KMS-11 (cell line): Measurements from ENCODE around the gene LSMEM2.
A peak's percentile ranks its signal among the peaks of the same experiment; 100 is the strongest.

Experiments
- H2AFZ ChIP-seq: fragments of 200-600 bp; sonication (generic); 2 replicates; pipeline ENCODE4 v1.6.1; 2016; ENCODE audit warnings: antibody characterized with exemption, mixed run types, low read depth
- H3K27ac ChIP-seq: fragments of 200-600 bp; sonication (generic); 2 replicates; pipeline ENCODE4 v1.6.1; 2016; ENCODE audit warnings: mild to moderate bottlenecking, mixed run types
- H3K27me3 ChIP-seq: fragments of 200-600 bp; sonication (generic); 2 replicates; pipeline ENCODE4 v1.6.1; 2017; ENCODE audit warnings: mild to moderate bottlenecking, low read depth, mixed run types, moderate library complexity; ENCODE audit not compliant: insufficient read depth
- H3K36me3 ChIP-seq: fragments of 200-600 bp; sonication (generic); 2 replicates; pipeline ENCODE4 v1.6.1; 2017; ENCODE audit warnings: mild to moderate bottlenecking, mixed run types; ENCODE audit not compliant: insufficient read depth
- H3K4me1 ChIP-seq: fragments of 200-600 bp; sonication (generic); 2 replicates; pipeline ENCODE4 v1.6.1; 2016; ENCODE audit warnings: mild to moderate bottlenecking, low read depth, mixed run types; ENCODE audit not compliant: poor library complexity, severe bottlenecking
- H3K4me2 ChIP-seq: fragments of 200-600 bp; sonication (generic); 2 replicates; pipeline ENCODE4 v1.7.0; 2016; ENCODE audit warnings: mild to moderate bottlenecking, mixed run types
- H3K4me3 ChIP-seq: fragments of 200-600 bp; sonication (generic); IDR thresholded peaks from 2 replicates; pipeline ENCODE4 v1.6.1; 2017; ENCODE audit warnings: low read depth, low read length, mixed read lengths; ENCODE audit not compliant: insufficient read depth
- H3K79me2 ChIP-seq: fragments of 200-600 bp; sonication (generic); 2 replicates; pipeline ENCODE4 v1.6.1; 2016; ENCODE audit warnings: low read depth, mixed run types; ENCODE audit not compliant: insufficient read depth
- H3K9ac ChIP-seq: fragments of 200-600 bp; sonication (generic); 2 replicates; pipeline ENCODE4 v1.6.1; 2016; ENCODE audit warnings: mild to moderate bottlenecking, mixed run types
- H4K20me1 ChIP-seq: fragments of 200-600 bp; sonication (generic); 2 replicates; pipeline ENCODE4 v1.6.1; 2016; ENCODE audit warnings: mild to moderate bottlenecking, mixed run types; ENCODE audit not compliant: insufficient read depth
- TF ChIP-seq, protein P1 (sequence below): fragments of 200-600 bp; sonication (generic); conservative IDR thresholded peaks from 2 replicates; pipeline ENCODE4 v1.6.1; 2017; ENCODE audit warnings: low read depth, mild to moderate bottlenecking, antibody characterized with exemption, low read length, moderate library complexity, mixed read lengths

The LSMEM2 gene

DNA sequence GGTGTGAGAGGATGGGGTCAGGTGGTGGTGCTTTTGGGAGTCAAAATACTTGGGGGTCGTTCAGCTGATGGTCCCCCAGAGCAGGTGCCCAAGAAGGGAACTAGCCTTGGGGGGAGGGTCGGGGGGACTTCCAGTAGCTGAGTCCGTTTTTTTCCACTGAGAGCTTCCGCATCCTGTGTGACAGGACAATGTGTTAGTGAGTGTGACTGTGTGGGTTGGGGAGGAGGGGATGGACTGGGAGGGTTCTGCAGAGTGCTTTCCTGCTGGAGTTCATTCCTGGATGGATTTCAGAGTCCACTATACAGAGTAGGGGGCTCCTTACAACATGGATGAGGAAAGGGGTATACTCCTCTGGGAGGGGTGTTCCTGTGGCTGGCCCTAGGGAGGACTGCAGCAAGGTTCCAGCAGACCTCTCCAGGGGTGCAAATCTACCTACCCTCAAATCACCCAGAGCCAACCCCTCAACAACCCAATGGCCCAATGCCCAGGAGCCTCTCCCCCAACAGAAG is 44.3 kb downstream of the LSMEM2 start:
- no peak overlapping the region for H3K4me2 ChIP-seq
- H4K20me1 ChIP-seq: no peaks in the 10 kb centered on the region
- no peaks in the 10 kb centered on the region for H3K27me3 ChIP-seq

DNA sequence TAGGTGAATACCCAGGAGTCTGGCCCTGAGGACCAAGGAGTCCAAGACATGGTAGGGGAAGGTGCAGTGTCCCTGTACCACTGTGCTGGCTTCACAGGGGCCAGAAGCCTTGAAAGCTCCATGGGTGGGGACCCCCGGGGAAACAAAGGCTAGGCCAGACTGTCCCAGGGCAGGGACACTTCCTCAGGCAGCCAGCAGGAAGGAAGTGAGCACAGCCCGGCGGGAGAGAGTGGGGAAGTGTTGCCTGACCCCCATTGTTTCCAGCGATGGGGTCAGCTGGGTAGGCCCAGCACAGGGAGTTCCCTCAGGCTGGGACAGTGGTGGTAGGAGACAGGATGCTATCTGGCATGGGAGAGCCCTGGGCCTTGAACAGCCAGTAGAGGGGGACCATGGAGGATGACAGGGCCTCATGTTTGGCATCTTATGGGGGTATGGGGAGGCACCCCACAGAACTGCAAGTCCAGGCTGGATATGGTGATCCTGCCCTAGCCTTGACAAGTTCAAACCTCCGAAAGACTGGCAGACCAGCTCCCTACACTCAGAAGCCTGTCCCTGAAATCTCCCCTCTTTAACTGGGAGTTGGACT is 44.8 kb downstream of the LSMEM2 start:
- Histone ChIP-seq H3K9ac (no peak overlapping the region), H3K27ac (no peak overlapping the region), H3K27me3 (no peaks in the 10 kb centered on the region), H2AFZ (no peak overlapping the region), H3K4me2 (no peak overlapping the region), H3K4me3 (no peak overlapping the region), H4K20me1 (no peaks in the 10 kb centered on the region), H3K4me1 (peaks cover 4% of the 10 kb centered on the region), H3K36me3 (no peaks in the 10 kb centered on the region), H3K79me2 (peaks cover 8% of the 10 kb centered on the region; the same call in 1 of the 2 replicates)
- TF ChIP-seq, protein P1, sequence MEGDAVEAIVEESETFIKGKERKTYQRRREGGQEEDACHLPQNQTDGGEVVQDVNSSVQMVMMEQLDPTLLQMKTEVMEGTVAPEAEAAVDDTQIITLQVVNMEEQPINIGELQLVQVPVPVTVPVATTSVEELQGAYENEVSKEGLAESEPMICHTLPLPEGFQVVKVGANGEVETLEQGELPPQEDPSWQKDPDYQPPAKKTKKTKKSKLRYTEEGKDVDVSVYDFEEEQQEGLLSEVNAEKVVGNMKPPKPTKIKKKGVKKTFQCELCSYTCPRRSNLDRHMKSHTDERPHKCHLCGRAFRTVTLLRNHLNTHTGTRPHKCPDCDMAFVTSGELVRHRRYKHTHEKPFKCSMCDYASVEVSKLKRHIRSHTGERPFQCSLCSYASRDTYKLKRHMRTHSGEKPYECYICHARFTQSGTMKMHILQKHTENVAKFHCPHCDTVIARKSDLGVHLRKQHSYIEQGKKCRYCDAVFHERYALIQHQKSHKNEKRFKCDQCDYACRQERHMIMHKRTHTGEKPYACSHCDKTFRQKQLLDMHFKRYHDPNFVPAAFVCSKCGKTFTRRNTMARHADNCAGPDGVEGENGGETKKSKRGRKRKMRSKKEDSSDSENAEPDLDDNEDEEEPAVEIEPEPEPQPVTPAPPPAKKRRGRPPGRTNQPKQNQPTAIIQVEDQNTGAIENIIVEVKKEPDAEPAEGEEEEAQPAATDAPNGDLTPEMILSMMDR: no peak

More for the DNA sequence above, 44.3 kb downstream of the LSMEM2 start:
- H3K4me3 ChIP-seq: no peak overlapping the region
- no peak overlapping the region for H2AFZ ChIP-seq
- H3K27ac ChIP-seq: no peak overlapping the region
- TF ChIP-seq, protein P1: no peak
- H3K9ac ChIP-seq: no peak overlapping the region
- peaks cover 8% of the 10 kb centered on the region; the same call in 1 of the 2 replicates for H3K79me2 ChIP-seq
- H3K36me3 ChIP-seq: no peaks in the 10 kb centered on the region
- H3K4me1 ChIP-seq: peaks cover 4% of the 10 kb centered on the region

DNA sequence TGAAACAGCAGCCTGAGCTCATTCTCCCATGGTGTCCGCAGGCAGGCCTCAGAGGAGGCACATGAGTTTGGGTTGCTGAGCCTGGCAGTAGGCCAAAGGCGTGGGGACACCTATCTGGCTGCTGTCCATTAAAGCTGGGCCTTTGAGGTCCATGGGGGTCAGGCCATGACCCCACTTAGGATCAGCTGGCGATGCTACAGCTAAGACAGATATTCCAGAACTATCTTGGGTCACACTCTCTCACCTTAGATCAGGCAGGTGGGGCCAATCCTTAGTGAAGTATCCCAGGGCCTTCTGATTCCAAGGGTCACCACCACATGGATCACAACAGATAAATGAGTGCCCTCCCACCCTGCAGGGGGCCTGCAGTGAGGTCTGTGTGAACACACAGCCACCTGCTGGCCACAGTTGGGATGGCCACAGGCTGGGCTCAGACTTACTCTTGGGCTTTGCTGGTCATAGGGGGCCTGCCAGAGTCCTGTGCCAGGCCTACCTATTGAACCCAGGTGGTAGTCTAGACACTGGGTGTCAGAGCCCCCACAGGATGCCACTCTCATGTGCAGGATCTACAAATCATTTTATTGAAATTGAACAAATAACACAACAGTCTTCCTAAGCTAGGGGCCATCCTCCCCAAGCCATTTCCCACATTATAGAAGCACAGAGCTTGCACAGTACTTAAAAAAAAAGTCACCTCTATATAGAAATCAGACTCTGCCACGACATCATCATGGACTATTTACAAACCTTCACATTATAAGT is 45.6 kb downstream of the LSMEM2 start:
- H3K4me3 ChIP-seq: no peak overlapping the region
- no peaks in the 10 kb centered on the region for H4K20me1 ChIP-seq
- no peak overlapping the region for H3K4me2 ChIP-seq
- no peaks in the 10 kb centered on the region for H3K36me3 ChIP-seq
- H3K27me3 ChIP-seq: no peaks in the 10 kb centered on the region
- H3K27ac ChIP-seq: no peak overlapping the region
- H3K79me2 ChIP-seq: peaks cover 8% of the 10 kb centered on the region; the same call in 1 of the 2 replicates
- H3K4me1 ChIP-seq: peaks cover 4% of the 10 kb centered on the region
- H2AFZ ChIP-seq: no peak overlapping the region
- H3K9ac ChIP-seq: no peak overlapping the region
- TF ChIP-seq, protein P1: peak; percentile 71

DNA sequence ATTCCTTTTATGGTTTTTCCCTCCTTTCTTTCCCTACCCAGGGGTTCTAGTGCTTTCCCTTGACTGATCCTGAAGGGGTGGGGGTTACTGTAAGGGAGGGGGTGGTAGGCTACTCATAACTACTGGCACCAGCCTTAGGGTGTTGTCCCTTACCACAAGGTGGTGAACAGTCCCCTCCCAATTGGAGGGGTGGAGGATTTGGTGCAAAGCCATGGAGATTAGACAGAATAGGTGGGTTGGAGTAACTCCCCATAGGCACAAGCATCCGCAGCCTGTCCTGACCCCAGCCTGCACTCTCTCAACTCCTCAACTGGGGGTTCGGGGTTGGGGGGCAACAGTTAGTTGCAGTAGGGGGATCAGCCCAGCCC is 46.2 kb downstream of the LSMEM2 start:
- Histone ChIP-seq H3K4me1 (peaks cover 4% of the 10 kb centered on the region), H4K20me1 (no peaks in the 10 kb centered on the region), H3K27me3 (no peaks in the 10 kb centered on the region), H2AFZ (no peak overlapping the region), H3K9ac (no peak overlapping the region), H3K36me3 (no peaks in the 10 kb centered on the region), H3K4me3 (no peak overlapping the region), H3K4me2 (no peak overlapping the region), H3K27ac (no peak overlapping the region), H3K79me2 (peaks cover 8% of the 10 kb centered on the region; the same call in 1 of the 2 replicates)
- TF ChIP-seq, protein P1: no peak
